Keratinocyte (primary cell): ENCODE results near the gene ASTN1. TPM values are rescaled to one million over a fixed set of nuclear protein-coding genes. Genes with fewer than 3 reads are reported as not detected.

Experiments
- DNase-seq: peaks from one replicate; pipeline ENCODE4 v3.0.0-alpha.2; 2011; ENCODE audit warnings: low read depth, missing footprints, low spot score
- FAIRE-seq: peaks from 2 replicates; lab custom pipeline; 2011; peaks lifted over from hg19 to GRCh38; lab: Jason Lieb, UNC
- H2AFZ ChIP-seq: 2 replicates; pipeline ENCODE4 v1.6.0; 2012; ENCODE audit warnings: low read length, control low read depth, inconsistent platforms; ENCODE audit not compliant: control insufficient read depth
- H3K27ac ChIP-seq: 2 replicates; pipeline ENCODE4 v1.5.1; 2011; ENCODE audit warnings: low read length; ENCODE audit not compliant: control insufficient read depth, insufficient read depth
- H3K27me3 ChIP-seq: 3 replicates; pipeline ENCODE4 v1.6.0; 2011; ENCODE audit warnings: low read length; ENCODE audit not compliant: control insufficient read depth, insufficient read depth; ENCODE audit errors: extremely low read depth
- H3K36me3 ChIP-seq, 2 experiments: 2 replicates in 1 of 2; 3 replicates in 1 of 2; pipeline ENCODE4 v1.5.1; 2011; ENCODE audit warnings: low read length in 2 of 2, mild to moderate bottlenecking in 1 of 2; ENCODE audit not compliant: control insufficient read depth in 2 of 2, insufficient read depth in 2 of 2; ENCODE audit errors: extremely low read depth in 1 of 2
- H3K4me1 ChIP-seq: 3 replicates; pipeline ENCODE4 v1.5.1; 2011; ENCODE audit warnings: low read length; ENCODE audit not compliant: control insufficient read depth, insufficient read depth; ENCODE audit errors: extremely low read depth
- H3K4me2 ChIP-seq: 3 replicates; pipeline ENCODE4 v1.6.0; 2011; ENCODE audit warnings: low read depth, low read length; ENCODE audit not compliant: control insufficient read depth, insufficient read depth; ENCODE audit errors: extremely low read depth
- H3K4me3 ChIP-seq, 3 experiments: fragments of 200-600 bp in 1 of 3; sonication (generic) in 1 of 3; 2 replicates in 2 of 3; 3 replicates in 1 of 3; pipeline ENCODE4 v1.5.1; 2011 to 2016; ENCODE audit warnings: low read length in 3 of 3, mild to moderate bottlenecking in 3 of 3, control low read depth in 2 of 3, inconsistent platforms in 1 of 3, low read depth in 1 of 3, mixed read lengths in 1 of 3, mixed run types in 1 of 3, moderate library complexity in 1 of 3; ENCODE audit not compliant: control insufficient read depth in 2 of 3, insufficient read depth in 2 of 3; ENCODE audit errors: extremely low read depth in 1 of 3
- H3K79me2 ChIP-seq: 2 replicates; pipeline ENCODE4 v1.6.0; 2012; ENCODE audit warnings: low read length; ENCODE audit not compliant: control insufficient read depth, insufficient read depth
- H3K9ac ChIP-seq: 3 replicates; pipeline ENCODE4 v1.6.0; 2011; ENCODE audit warnings: low read length; ENCODE audit not compliant: control insufficient read depth, insufficient read depth; ENCODE audit errors: extremely low read depth
- H3K9me1 ChIP-seq: 3 replicates; pipeline ENCODE4 v1.6.0; 2011; ENCODE audit warnings: low read length; ENCODE audit not compliant: control insufficient read depth, insufficient read depth; ENCODE audit errors: extremely low read depth
- H3K9me3 ChIP-seq: 2 replicates; pipeline ENCODE4 v1.5.1; 2012; ENCODE audit warnings: low read depth, low read length; ENCODE audit not compliant: control insufficient read depth
- H4K20me1 ChIP-seq: 3 replicates; pipeline ENCODE4 v1.6.0; 2011; ENCODE audit warnings: low read length; ENCODE audit not compliant: control insufficient read depth, insufficient read depth; ENCODE audit errors: extremely low read depth
- CTCF ChIP-seq, 3 experiments: IDR thresholded peaks in 1 of 3; conservative IDR thresholded peaks in 1 of 3; optimal IDR thresholded peaks in 1 of 3; 2 replicates in 2 of 3; 3 replicates in 1 of 3; pipeline versions ENCODE3 to v1.5.1; 2011; ENCODE audit warnings: low read length in 3 of 3, mild to moderate bottlenecking in 3 of 3, moderate library complexity in 2 of 3, control low read depth in 1 of 3, inconsistent platforms in 1 of 3; ENCODE audit not compliant: insufficient read depth in 2 of 3; ENCODE audit errors: extremely low read depth in 1 of 3
- EZH2 ChIP-seq: IDR thresholded peaks from one replicate; pipeline ENCODE4 v1.6.1; 2012; ENCODE audit warnings: inconsistent platforms, mild to moderate bottlenecking, low read length, moderate library complexity
- dilution Hi-C: fragments of 300-500 bp; cut with MboI; formaldehyde crosslinking; loops from one replicate; pipeline ENCODE4 v1.7.0; 2020; ENCODE audit warnings: low sequenced_read_pairs; ENCODE audit not compliant: extremely low pct_ligation_motif_present
- polyA plus RNA-seq, 5 experiments: library from polyadenylated mRNA; depleted of rRNA in 3 of 5; stranded (reverse) in 3 of 5; stranded (forward) in 1 of 5; unstranded in 1 of 5; fragments of >200 nt; gene quantifications; 1 replicate in 1 of 5; 2 replicates in 3 of 5; 3 replicates in 1 of 5; pipeline versions ENCODE4 v1.2.1 to v1.2.3, GENCODE V29; 2011 to 2012; ENCODE audit warnings: missing spikeins in 2 of 5, low read depth in 1 of 5, low replicate concordance in 1 of 5

The ASTN1 gene
- polyA plus RNA-seq, 1 donor (not counting 4 experiments of a cell fraction or from before 2014, with no cell fraction given) = 0.08 TPM

DNA sequence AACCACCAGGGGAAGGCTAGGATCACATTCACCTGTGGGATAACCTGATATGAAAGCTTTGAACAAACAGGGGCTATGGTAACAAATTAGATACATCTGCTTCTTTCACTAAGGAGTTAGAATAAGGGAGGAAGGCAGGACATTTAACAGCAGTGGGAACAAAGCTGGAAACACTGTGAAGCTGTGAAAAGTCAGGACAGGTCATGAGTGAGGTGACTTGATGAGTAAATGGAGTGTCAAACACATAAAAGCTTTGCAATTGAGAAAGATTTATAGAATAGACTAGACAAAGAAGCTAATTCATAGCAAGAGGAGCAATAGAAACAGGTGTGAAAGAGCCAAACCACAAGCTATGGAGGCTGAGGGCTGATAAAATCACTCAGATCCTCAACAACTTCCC is 110.0 kb downstream of the ASTN1 start:
- FAIRE-seq = no peak

GRCh38 chr1:177053648-177054047 is 110.9 kb downstream of the ASTN1 start:
- Histone ChIP-seq H3K9me3 (no peaks in the 10 kb centered on the region), H3K27ac (no peak overlapping the region), H3K27me3 (no peaks in the 10 kb centered on the region), H2AFZ (no peak overlapping the region), H3K9ac (no peak overlapping the region), H3K4me1 (no peaks in the 10 kb centered on the region), H3K9me1 (no peaks in the 10 kb centered on the region), H4K20me1 (no peaks in the 10 kb centered on the region), H3K79me2 (no peaks in the 10 kb centered on the region), H3K4me3 (no peak overlapping the region), H3K36me3 (no peaks in the 10 kb centered on the region), H3K4me2 (no peak overlapping the region)
- TF ChIP-seq EZH2 = no peak
- TF ChIP-seq CTCF (optimal IDR thresholded peaks at IDR 0.05 in 1 of 3, IDR thresholded peaks at IDR 0.05 in 1 of 3, conservative IDR thresholded peaks at IDR 0.05 in 1 of 3; ENCODE audit: extremely low read depth in 1 of 3, insufficient read depth in 2 of 3, low read length in 3 of 3) = no peak
- dilution Hi-C loops = no loop called here
- no peak for DNase-seq
- FAIRE-seq = no peak

More for the DNA sequence above, 110.0 kb downstream of the ASTN1 start:
- Histone ChIP-seq H3K4me2 (no peak overlapping the region), H3K27me3 (no peaks in the 10 kb centered on the region), H3K9ac (no peak overlapping the region), H3K36me3 (no peaks in the 10 kb centered on the region), H3K9me3 (no peaks in the 10 kb centered on the region), H2AFZ (no peak overlapping the region), H3K4me1 (no peaks in the 10 kb centered on the region), H3K4me3 (no peak overlapping the region), H3K9me1 (no peaks in the 10 kb centered on the region), H3K79me2 (no peaks in the 10 kb centered on the region), H3K27ac (no peak overlapping the region), H4K20me1 (no peaks in the 10 kb centered on the region)
- no peak for DNase-seq
- dilution Hi-C loops = no loop called here
- no peak for TF ChIP-seq EZH2
